ENCODE results near the gene SLC47A1. TPM values are rescaled to one million over a fixed set of nuclear protein-coding genes. Genes with fewer than 3 reads are reported as not detected.

The SLC47A1 gene
- 8.7 TPM for total RNA-seq

GRCh38 chr17:19533718-19534561 is at the start of gene SLC47A1:
SLC47A1 (plus strand) TSS chr17:19533854; CDS start chr17:19533940, 86 bp downstream.

Other genes starting within 250 kb of the SLC47A1 start
- gene B9D1, start 171.1 kb upstream of the SLC47A1 start, total RNA-seq, result 28.5 TPM
- gene MAPK7, start 155.4 kb upstream of the SLC47A1 start, total RNA-seq, result 29.1 TPM
- gene MFAP4, start 146.7 kb upstream of the SLC47A1 start, total RNA-seq, result 84.2 TPM
- 5.4 TPM for gene RNF112, start 122.6 kb upstream of the SLC47A1 start, total RNA-seq
- 135 TPM for gene ALDH3A2, start 114.9 kb downstream of the SLC47A1 start, total RNA-seq
- gene SLC47A2, start 182.7 kb downstream of the SLC47A1 start, total RNA-seq, result 0.55 TPM
- 7.1 TPM for gene ALDH3A1, start 214.4 kb downstream of the SLC47A1 start, total RNA-seq

Measured in camera-type eye (tissue), 1 donor.